GM12878 (cell line): ENCODE results near the gene SLC1A5. TPM values are rescaled to one million over a fixed set of nuclear protein-coding genes. Genes with fewer than 3 reads are reported as not detected.

Experiments used
- ATAC-seq: fragments of 200-7000 bp; cut with Tn5 transposase; 3 replicates; pipeline ENCODE4 v1.9.1; 2020; ENCODE audit warnings: mild to moderate bottlenecking, moderate library complexity
- BruUV-seq: library from RNA; stranded (reverse); fragments of 400-500 nt; replicated peaks from 2 replicates; lab custom pipeline; 2021; lab: Mats Ljungman, UMichigan
- CTCF ChIA-PET: fragments of 300-600 bp; sonication (Branson Sonifier 250); formaldehyde crosslinking; extraction: SDS; loops from one replicate; lab custom pipeline; 2021; ENCODE audit warnings: inconsistent platforms; lab: Yijun Ruan, JAX
- POLR2A ChIA-PET: fragments of 350-600 bp; formaldehyde crosslinking; extraction: SDS; loops from one replicate; lab custom pipeline; 2021; ENCODE audit warnings: inconsistent platforms; lab: Charles Lee
- RAD21 ChIA-PET: fragments of 300-600 bp; sonication (Branson Sonifier 250); formaldehyde crosslinking; loops from one replicate; lab custom pipeline; 2023; ENCODE audit warnings: antibody characterized with exemption; ENCODE audit not compliant: unreplicated experiment; lab: Charles Lee
- SMC1A ChIA-PET: fragments of 300-600 bp; sonication (Branson Sonifier 250); formaldehyde crosslinking; loops from one replicate; lab custom pipeline; 2023; ENCODE audit not compliant: unreplicated experiment, uncharacterized antibody; lab: Charles Lee
- DNase-seq: peaks from one replicate; pipeline ENCODE4 v3.0.0-alpha.2; 2011; ENCODE audit warnings: low read depth, low spot score
- FAIRE-seq: peaks from 3 replicates; lab custom pipeline; 2011; peaks lifted over from hg19 to GRCh38; lab: Jason Lieb, UNC
- H2AFZ ChIP-seq: 2 replicates; pipeline ENCODE4 v1.6.0; 2011; ENCODE audit warnings: low read depth, low read length, control low read depth; ENCODE audit not compliant: control insufficient read depth
- H3K27ac ChIP-seq: 2 replicates; pipeline ENCODE4 v1.5.1; 2011; ENCODE audit warnings: control low read depth; ENCODE audit not compliant: control insufficient read depth, insufficient read depth
- H3K27me3 ChIP-seq, 2 experiments: replicated peaks in 1 of 2; 2 replicates each; pipeline versions ENCODE4 v1.6.0 to v1.6.1; 2011; ENCODE audit warnings: low read length in 1 of 2; ENCODE audit not compliant: control insufficient read depth in 2 of 2, insufficient read depth in 2 of 2
- H3K36me3 ChIP-seq, 2 experiments: 2 replicates each; pipeline ENCODE4 v1.5.1; 2011; ENCODE audit warnings: low read length in 1 of 2; ENCODE audit not compliant: control insufficient read depth in 2 of 2, insufficient read depth in 2 of 2
- H3K4me1 ChIP-seq: 2 replicates; pipeline ENCODE4 v1.6.1; 2011; ENCODE audit warnings: mild to moderate bottlenecking, low read length, moderate library complexity, mixed read lengths; ENCODE audit not compliant: control insufficient read depth, insufficient read depth
- H3K4me2 ChIP-seq: 2 replicates; pipeline ENCODE4 v1.6.0; 2011; ENCODE audit warnings: control low read depth; ENCODE audit not compliant: control insufficient read depth, insufficient read depth
- H3K4me3 ChIP-seq: fragments of 200-600 bp; sonication (generic); 2 replicates; pipeline ENCODE4 v1.5.1; 2016
- H3K79me2 ChIP-seq: 2 replicates; pipeline ENCODE4 v1.6.0; 2011; ENCODE audit warnings: low read length; ENCODE audit not compliant: control insufficient read depth, insufficient read depth
- H3K9ac ChIP-seq: 2 replicates; pipeline ENCODE4 v1.8.0; 2011; ENCODE audit warnings: low read length, control low read depth, mixed read lengths; ENCODE audit not compliant: control insufficient read depth, insufficient read depth
- H3K9me3 ChIP-seq: replicated peaks from 3 replicates; pipeline ENCODE4 v1.5.1; 2011; ENCODE audit warnings: mild to moderate bottlenecking, low read length; ENCODE audit not compliant: control insufficient read depth, insufficient read depth
- H4K20me1 ChIP-seq: 2 replicates; pipeline ENCODE4 v1.6.0; 2011; ENCODE audit not compliant: control insufficient read depth, insufficient read depth
- BHLHE40 ChIP-seq, 2 experiments: fragments of 450-650 bp in 1 of 2; IDR thresholded peaks; 2 replicates each; pipeline ENCODE4 v1.6.1; 2011 to 2017; ENCODE audit warnings: low read depth in 2 of 2, borderline replicate concordance in 1 of 2, improper control_type of control experiment in 1 of 2, low read length in 1 of 2, mild to moderate bottlenecking in 1 of 2
- CBFB ChIP-seq: IDR thresholded peaks from 2 replicates; pipeline ENCODE4 v1.6.1; 2016; ENCODE audit warnings: antibody characterized with exemption, low read depth
- CBX5 ChIP-seq: sonication (generic); IDR thresholded peaks from 2 replicates; pipeline ENCODE4 v1.6.1; 2016; ENCODE audit warnings: low read depth, moderate library complexity, mild to moderate bottlenecking, inconsistent platforms
- CEBPB ChIP-seq, 2 experiments: fragments of 150-350 bp in 1 of 2; IDR thresholded peaks; 2 replicates each; pipeline ENCODE4 v1.6.1; 2012 to 2014; ENCODE audit warnings: low read depth in 2 of 2, low read length in 2 of 2, borderline replicate concordance in 1 of 2, inconsistent platforms in 1 of 2
- CHD4 ChIP-seq: fragments of 200-600 bp; sonication (generic); IDR thresholded peaks from 2 replicates; pipeline ENCODE4 v1.6.1; 2016; ENCODE audit warnings: mild to moderate bottlenecking
- FOXK2 ChIP-seq: fragments of 450-650 bp; IDR thresholded peaks from 2 replicates; pipeline ENCODE4 v1.6.1; 2017; ENCODE audit warnings: mild to moderate bottlenecking, moderate library complexity
- FOXM1 ChIP-seq: IDR thresholded peaks from 2 replicates; pipeline ENCODE4 v1.6.1; 2012; ENCODE audit warnings: low read depth, mild to moderate bottlenecking, inconsistent platforms, low read length, moderate library complexity
- HDAC2 ChIP-seq: fragments of 200-600 bp; sonication (generic); IDR thresholded peaks from 2 replicates; pipeline ENCODE4 v1.6.1; 2017
- IRF4 ChIP-seq: IDR thresholded peaks from 2 replicates; pipeline ENCODE4 v1.6.1; 2011; ENCODE audit warnings: low read depth, low read length
- RB1 ChIP-seq: fragments of 450-650 bp; formaldehyde crosslinking; IDR thresholded peaks from 2 replicates; pipeline ENCODE4 v1.6.1; 2017; ENCODE audit warnings: mild to moderate bottlenecking, borderline replicate concordance
- SIX5 ChIP-seq: IDR thresholded peaks from 2 replicates; pipeline ENCODE4 v1.6.1; 2011; ENCODE audit warnings: mild to moderate bottlenecking, low read depth, low read length, moderate library complexity; ENCODE audit not compliant: severe bottlenecking
- SMC3 ChIP-seq: IDR thresholded peaks from 2 replicates; pipeline ENCODE4 v1.6.1; 2011; ENCODE audit warnings: low read length, improper control_type of control experiment, borderline replicate concordance
- SREBF2 ChIP-seq: IDR thresholded peaks from 2 replicates; pipeline ENCODE4 v1.6.1; 2012; ENCODE audit warnings: mild to moderate bottlenecking, low read length
- SRF ChIP-seq, 2 experiments: IDR thresholded peaks; 2 replicates each; pipeline ENCODE4 v1.6.1; 2011; ENCODE audit warnings: low read depth in 2 of 2, low read length in 2 of 2, mild to moderate bottlenecking in 1 of 2, moderate library complexity in 1 of 2
- ZBED1 ChIP-seq: IDR thresholded peaks from 2 replicates; pipeline ENCODE4 v1.6.1; 2016; ENCODE audit warnings: borderline replicate concordance
- ZNF274 ChIP-seq: IDR thresholded peaks from one replicate; pipeline ENCODE4 v1.8.0; 2011; ENCODE audit not compliant: insufficient read length, insufficient read depth
- WGBS: methylation state at CpG from one replicate; pipeline ENCODE4 v1.1.6; 2016; ENCODE audit warnings: low lambda C conversion rate; ENCODE audit not compliant: insufficient replicate concordance, insufficient coverage; ENCODE audit errors: missing lambda C conversion rate; 5-methylcytosine and 5-hydroxymethylcytosine counted together
- in situ Hi-C: fragments of 300-500 bp; cut with MboI; formaldehyde crosslinking; loops from 9 replicates; pipeline ENCODE4 v1.14.3; 2018; ENCODE audit warnings: mixed read lengths
- intact Hi-C: fragments of 100-400 bp; cut with micrococcal nuclease; formaldehyde crosslinking; loops from one replicate; pipeline ENCODE4 v1.14.2; 2022; ENCODE audit not compliant: unreplicated experiment
- polyA plus RNA-seq, 11 experiments: library from polyadenylated mRNA; depleted of rRNA in 4 of 11; unstranded in 6 of 11; stranded (reverse) in 5 of 11; fragments of >200 nt; fragmentation: Nextera tagmentation in 4 of 11; fragmentation: Illumina TruSeq in 1 of 11; extraction: Ambion mirVana in 4 of 11; extraction: Trizol in 1 of 11; gene quantifications; 1 replicate in 1 of 11; 2 replicates in 10 of 11; pipeline versions ENCODE4 v1.2.1 to v1.2.3, GENCODE V29; 2011 to 2016; ENCODE audit warnings: inconsistent platforms in 2 of 11, missing spikeins in 2 of 11, low read depth in 1 of 11
- total RNA-seq, 4 experiments: library from RNA; depleted of rRNA in 3 of 4; stranded (reverse); fragments of >200 nt in 3 of 4; fragmentation: Illumina TruSeq in 1 of 4; extraction: Trizol in 1 of 4; gene quantifications; 2 replicates each; pipeline versions ENCODE4 v1.2.1 to v1.2.3, GENCODE V29; 2013 to 2021
- TF ChIP-seq, protein P1 (sequence below): fragments of 450-650 bp; IDR thresholded peaks from 2 replicates; pipeline ENCODE4 v1.6.1; 2018; ENCODE audit warnings: borderline replicate concordance, mild to moderate bottlenecking; ENCODE audit not compliant: partially characterized antibody
- TF ChIP-seq, protein P2 (sequence below): fragments of 150-350 bp; IDR thresholded peaks from 2 replicates; pipeline ENCODE4 v1.6.1; 2016; ENCODE audit warnings: low read depth, low read length

The SLC1A5 gene
- total and polyA plus RNA-seq, 10 of the 15 experiments (the other 5 are each of a cell fraction or from before 2014, with no cell fraction given), result 9.1 to 129 (median 60.9) TPM

DNA sequence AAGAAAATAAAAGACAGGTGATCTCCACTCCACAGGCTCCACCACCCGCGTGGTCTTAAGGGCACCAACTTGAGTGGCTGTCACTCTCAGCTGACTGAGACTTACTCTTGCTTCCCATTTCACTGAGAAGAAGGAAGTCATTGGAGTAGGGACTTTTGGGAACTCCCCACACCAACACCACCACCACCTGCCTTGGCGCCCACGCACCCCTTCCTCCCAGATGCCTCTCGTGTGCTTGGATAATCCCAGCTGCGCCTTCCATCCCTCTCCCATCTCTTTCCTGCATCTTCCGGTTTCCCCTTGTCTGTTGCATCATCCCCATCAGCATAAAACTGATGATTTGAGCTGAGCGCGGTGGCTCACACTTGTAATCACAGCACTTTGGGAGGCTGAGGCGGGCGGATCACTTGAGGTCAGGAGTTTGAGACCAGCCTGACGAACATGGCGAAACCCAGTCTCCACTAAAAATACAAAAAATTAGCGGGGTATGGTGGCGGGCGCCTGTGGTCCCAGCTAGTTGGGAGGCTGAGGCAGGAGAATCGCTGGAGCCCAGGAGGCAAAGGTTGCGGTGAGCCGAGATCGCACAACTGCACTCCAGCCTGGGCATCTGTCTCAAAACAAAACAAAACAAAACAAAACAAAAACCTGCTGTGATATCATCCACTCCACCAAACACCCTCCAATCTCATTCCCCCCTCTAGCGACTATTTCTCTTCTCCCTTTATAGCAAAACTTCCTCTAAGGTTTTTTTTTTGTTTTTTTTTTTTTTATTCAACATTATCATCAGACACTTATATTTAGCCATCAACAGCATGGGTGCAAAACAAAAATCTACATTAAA, 36.7 kb upstream of the SLC1A5 start:
- POLR2A ChIA-PET, result interaction anchor here (0.5 to 2.8 kb wide), 6 partner anchors 24 to 258 kb away, joined by 3 to 13 read pairs (median 6); partner anchors contain the start of gene SLC1A5
- Histone ChIP-seq H3K9me3 (no peaks in the 10 kb centered on the region; the same call in 2 of the 3 replicates), H3K27me3 (no peaks in the 10 kb centered on the region), H3K4me3 (peak overlapping the region; percentile 9; the same call in 1 of the 2 replicates), H3K27ac (peak overlapping the region; percentile 60), H3K4me1 (peaks cover 27% of the 10 kb centered on the region), H3K36me3 (no peaks in the 10 kb centered on the region), H4K20me1 (no peaks in the 10 kb centered on the region), H2AFZ (peak overlapping the region; percentile 1), H3K9ac (no peak overlapping the region; the same call in 1 of the 2 replicates), H3K4me2 (peak overlapping the region; percentile 28; the same call in 1 of the 2 replicates), H3K79me2 (no peaks in the 10 kb centered on the region)
- in situ Hi-C loops (no loop called here), intact Hi-C loops (loop anchor here (5.0 kb wide), 1 partner anchor 38 kb away; the partner anchor contains the start of gene SLC1A5)
- RAD21 ChIA-PET, result interaction anchor here (0.8 to 2.5 kb wide), 8 partner anchors 18 to 111 kb away, joined by 3 to 14 read pairs (median 4); no protein-coding TSS in a partner anchor
- FAIRE-seq, result no peak
- peak; percentile 50 for ATAC-seq
- no peak for DNase-seq
- SMC1A ChIA-PET, result interaction anchor here (1.2 to 2.1 kb wide), 5 partner anchors 15 to 74 kb away, joined by 3 to 9 read pairs (median 8); no protein-coding TSS in a partner anchor
- no TSS peak for BruUV-seq
- CTCF ChIA-PET, result interaction anchor here (0.9 to 2.7 kb wide), 17 partner anchors 8 to 111 kb away, joined by 3 to 27 read pairs (median 4); partner anchors contain the start of gene SLC1A5
- 31% methylated on average over 20 of the region's 21 CpGs for WGBS
- TF ChIP-seq SRF (IDR thresholded peaks at IDR 0.05; ENCODE audit: low read depth in 2 of 2, low read length in 2 of 2), result no peak
- TF ChIP-seq CEBPB (IDR thresholded peaks at IDR 0.05; ENCODE audit: borderline replicate concordance in 1 of 2, low read depth in 2 of 2, low read length in 2 of 2), result no peak
- TF ChIP-seq SMC3, result peak; percentile 23; the same call in 1 of the 2 replicates
- TF ChIP-seq, protein P1, sequence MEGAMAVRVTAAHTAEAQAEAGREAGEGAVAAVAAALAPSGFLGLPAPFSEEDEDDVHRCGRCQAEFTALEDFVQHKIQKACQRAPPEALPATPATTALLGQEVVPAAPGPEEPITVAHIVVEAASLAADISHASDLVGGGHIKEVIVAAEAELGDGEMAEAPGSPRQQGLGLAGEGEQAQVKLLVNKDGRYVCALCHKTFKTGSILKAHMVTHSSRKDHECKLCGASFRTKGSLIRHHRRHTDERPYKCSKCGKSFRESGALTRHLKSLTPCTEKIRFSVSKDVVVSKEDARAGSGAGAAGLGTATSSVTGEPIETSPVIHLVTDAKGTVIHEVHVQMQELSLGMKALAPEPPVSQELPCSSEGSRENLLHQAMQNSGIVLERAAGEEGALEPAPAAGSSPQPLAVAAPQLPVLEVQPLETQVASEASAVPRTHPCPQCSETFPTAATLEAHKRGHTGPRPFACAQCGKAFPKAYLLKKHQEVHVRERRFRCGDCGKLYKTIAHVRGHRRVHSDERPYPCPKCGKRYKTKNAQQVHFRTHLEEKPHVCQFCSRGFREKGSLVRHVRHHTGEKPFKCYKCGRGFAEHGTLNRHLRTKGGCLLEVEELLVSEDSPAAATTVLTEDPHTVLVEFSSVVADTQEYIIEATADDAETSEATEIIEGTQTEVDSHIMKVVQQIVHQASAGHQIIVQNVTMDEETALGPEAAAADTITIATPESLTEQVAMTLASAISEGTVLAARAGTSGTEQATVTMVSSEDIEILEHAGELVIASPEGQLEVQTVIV, result no peak
- no peak for TF ChIP-seq SIX5
- TF ChIP-seq CBFB, result no peak
- TF ChIP-seq ZBED1, result no peak
- TF ChIP-seq HDAC2, result no peak
- no peak for TF ChIP-seq CBX5
- TF ChIP-seq BHLHE40 (IDR thresholded peaks at IDR 0.05; ENCODE audit: borderline replicate concordance in 1 of 2, low read depth in 2 of 2, low read length in 1 of 2), result no peak
- no peak for TF ChIP-seq RB1
- no peak for TF ChIP-seq FOXM1
- no peak for TF ChIP-seq IRF4
- TF ChIP-seq, protein P2, sequence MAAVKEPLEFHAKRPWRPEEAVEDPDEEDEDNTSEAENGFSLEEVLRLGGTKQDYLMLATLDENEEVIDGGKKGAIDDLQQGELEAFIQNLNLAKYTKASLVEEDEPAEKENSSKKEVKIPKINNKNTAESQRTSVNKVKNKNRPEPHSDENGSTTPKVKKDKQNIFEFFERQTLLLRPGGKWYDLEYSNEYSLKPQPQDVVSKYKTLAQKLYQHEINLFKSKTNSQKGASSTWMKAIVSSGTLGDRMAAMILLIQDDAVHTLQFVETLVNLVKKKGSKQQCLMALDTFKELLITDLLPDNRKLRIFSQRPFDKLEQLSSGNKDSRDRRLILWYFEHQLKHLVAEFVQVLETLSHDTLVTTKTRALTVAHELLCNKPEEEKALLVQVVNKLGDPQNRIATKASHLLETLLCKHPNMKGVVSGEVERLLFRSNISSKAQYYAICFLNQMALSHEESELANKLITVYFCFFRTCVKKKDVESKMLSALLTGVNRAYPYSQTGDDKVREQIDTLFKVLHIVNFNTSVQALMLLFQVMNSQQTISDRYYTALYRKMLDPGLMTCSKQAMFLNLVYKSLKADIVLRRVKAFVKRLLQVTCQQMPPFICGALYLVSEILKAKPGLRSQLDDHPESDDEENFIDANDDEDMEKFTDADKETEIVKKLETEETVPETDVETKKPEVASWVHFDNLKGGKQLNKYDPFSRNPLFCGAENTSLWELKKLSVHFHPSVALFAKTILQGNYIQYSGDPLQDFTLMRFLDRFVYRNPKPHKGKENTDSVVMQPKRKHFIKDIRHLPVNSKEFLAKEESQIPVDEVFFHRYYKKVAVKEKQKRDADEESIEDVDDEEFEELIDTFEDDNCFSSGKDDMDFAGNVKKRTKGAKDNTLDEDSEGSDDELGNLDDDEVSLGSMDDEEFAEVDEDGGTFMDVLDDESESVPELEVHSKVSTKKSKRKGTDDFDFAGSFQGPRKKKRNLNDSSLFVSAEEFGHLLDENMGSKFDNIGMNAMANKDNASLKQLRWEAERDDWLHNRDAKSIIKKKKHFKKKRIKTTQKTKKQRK, result no peak
- TF ChIP-seq SREBF2, result no peak
- TF ChIP-seq FOXK2, result no peak
- TF ChIP-seq ZNF274, result no peak
- TF ChIP-seq CHD4, result no peak
